ENCODE data around the gene IL36G.

IL36G gene

DNA sequence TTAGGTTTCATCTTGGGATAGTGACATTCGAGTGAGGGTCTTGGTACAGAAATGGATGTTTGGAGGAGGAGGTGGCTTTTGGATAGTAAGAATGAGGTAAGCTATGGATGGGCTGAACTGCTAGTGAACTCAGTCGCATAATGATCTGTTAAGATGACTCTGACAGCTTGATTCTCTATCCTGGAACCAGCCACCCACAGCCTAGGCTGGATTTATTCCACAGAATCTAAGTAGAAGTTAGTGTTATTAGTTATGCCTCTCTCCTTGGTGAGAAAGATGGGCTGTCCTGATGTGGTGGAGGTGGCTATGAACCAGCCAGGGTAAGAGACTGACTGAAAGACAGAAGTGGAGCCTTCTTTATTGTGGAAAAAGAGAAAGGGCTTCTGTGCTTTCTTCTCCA, 49.9 kb downstream of the IL36G start:
- no peak for TF ChIP-seq TAF1 (IDR thresholded peaks at IDR 0.05; ENCODE audit: borderline replicate concordance, insufficient read depth, low read length)
- TF ChIP-seq FOXP2 (optimal IDR thresholded peaks at IDR 0.05; ENCODE audit: borderline replicate concordance, extremely low read depth, extremely low read length, insufficient read depth) = no peak
- TF ChIP-seq, protein P1, sequence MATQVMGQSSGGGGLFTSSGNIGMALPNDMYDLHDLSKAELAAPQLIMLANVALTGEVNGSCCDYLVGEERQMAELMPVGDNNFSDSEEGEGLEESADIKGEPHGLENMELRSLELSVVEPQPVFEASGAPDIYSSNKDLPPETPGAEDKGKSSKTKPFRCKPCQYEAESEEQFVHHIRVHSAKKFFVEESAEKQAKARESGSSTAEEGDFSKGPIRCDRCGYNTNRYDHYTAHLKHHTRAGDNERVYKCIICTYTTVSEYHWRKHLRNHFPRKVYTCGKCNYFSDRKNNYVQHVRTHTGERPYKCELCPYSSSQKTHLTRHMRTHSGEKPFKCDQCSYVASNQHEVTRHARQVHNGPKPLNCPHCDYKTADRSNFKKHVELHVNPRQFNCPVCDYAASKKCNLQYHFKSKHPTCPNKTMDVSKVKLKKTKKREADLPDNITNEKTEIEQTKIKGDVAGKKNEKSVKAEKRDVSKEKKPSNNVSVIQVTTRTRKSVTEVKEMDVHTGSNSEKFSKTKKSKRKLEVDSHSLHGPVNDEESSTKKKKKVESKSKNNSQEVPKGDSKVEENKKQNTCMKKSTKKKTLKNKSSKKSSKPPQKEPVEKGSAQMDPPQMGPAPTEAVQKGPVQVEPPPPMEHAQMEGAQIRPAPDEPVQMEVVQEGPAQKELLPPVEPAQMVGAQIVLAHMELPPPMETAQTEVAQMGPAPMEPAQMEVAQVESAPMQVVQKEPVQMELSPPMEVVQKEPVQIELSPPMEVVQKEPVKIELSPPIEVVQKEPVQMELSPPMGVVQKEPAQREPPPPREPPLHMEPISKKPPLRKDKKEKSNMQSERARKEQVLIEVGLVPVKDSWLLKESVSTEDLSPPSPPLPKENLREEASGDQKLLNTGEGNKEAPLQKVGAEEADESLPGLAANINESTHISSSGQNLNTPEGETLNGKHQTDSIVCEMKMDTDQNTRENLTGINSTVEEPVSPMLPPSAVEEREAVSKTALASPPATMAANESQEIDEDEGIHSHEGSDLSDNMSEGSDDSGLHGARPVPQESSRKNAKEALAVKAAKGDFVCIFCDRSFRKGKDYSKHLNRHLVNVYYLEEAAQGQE (IDR thresholded peaks at IDR 0.05; ENCODE audit: insufficient read depth in 1 of 2, low read depth in 2 of 2, low read length in 2 of 2) = no peak
- TF ChIP-seq SIN3A (IDR thresholded peaks at IDR 0.05; ENCODE audit: borderline replicate concordance, insufficient read depth, low read length) = no peak
- TF ChIP-seq POLR2AphosphoS5 (IDR thresholded peaks at IDR 0.05; ENCODE audit: low read depth, low read length) = no peak

DNA sequence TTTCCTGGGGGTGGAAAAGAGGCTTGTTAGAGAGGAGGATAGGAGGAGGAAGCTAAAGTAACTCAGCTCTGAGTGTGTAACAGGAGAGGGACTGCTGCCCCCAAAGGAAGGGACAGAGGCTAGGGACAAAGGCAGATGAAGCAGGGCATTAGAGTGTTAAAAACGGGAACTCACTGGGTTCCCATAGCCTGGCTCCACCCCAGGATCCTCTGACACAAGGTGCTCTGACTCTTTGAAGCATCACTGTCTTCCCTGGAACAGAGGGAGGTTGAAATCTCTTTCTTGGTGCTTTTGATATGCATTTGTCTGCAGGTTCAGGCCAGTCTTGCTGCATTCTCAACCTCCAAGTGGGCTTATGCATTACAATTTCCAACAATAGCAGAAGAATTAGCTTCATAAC, 50.3 kb downstream of the IL36G start:
- no peak for TF ChIP-seq SIN3A (IDR thresholded peaks at IDR 0.05; ENCODE audit: borderline replicate concordance, insufficient read depth, low read length)
- TF ChIP-seq FOXP2 (optimal IDR thresholded peaks at IDR 0.05; ENCODE audit: borderline replicate concordance, extremely low read depth, extremely low read length, insufficient read depth) = no peak

DNA sequence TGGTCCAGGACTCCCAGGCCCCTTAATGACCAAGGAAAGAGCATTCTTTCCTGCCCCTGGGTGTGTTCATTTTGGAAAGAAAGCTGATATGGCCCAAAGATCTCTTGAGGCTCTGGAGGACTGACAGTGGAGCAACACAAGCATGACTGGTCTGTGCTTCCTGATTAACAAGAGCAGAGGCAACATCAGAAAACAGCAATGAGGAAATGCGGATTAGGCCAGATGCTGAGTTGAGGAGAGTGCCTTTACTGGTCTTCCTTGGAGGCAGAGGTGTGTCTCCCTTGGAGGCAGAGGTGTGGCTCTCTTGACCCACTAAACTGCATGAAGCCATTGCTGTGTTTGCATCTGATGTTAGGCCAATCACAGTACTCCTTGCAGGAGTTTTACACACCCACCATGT, 54.9 kb downstream of the IL36G start:
- TF ChIP-seq POLR2AphosphoS5 (IDR thresholded peaks at IDR 0.05; ENCODE audit: low read depth, low read length) = no peak
- TF ChIP-seq SIN3A (IDR thresholded peaks at IDR 0.05; ENCODE audit: borderline replicate concordance, insufficient read depth, low read length) = no peak
- TF ChIP-seq FOXP2 (optimal IDR thresholded peaks at IDR 0.05; ENCODE audit: borderline replicate concordance, extremely low read depth, extremely low read length, insufficient read depth) = no peak
- TF ChIP-seq, protein P1 (IDR thresholded peaks at IDR 0.05; ENCODE audit: insufficient read depth in 1 of 2, low read depth in 2 of 2, low read length in 2 of 2) = no peak
- TF ChIP-seq TAF1 (IDR thresholded peaks at IDR 0.05; ENCODE audit: borderline replicate concordance, insufficient read depth, low read length) = no peak

DNA sequence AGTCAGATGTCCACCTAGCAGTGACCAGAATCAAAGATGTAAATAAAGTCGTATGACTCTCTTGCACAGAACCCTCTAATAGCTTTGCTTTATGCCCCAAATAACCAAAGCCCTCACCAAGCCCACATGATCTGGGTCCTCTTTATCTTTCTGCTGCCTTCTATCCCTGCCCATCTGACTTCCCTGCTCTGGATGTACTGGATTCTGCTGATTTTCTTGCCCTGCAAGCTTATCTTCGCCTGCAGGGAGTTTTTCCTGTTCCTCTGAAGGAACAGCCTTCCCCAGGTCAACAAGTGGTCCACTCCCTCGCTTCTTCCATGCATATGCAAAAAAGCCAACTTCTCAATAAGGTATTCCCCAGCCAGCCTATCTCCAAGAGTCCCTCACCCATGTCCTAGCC, 56.2 kb downstream of the IL36G start:
- TF ChIP-seq SIN3A (IDR thresholded peaks at IDR 0.05; ENCODE audit: borderline replicate concordance, insufficient read depth, low read length) (no peak), FOXP2 (optimal IDR thresholded peaks at IDR 0.05; ENCODE audit: borderline replicate concordance, extremely low read depth, extremely low read length, insufficient read depth) (no peak), TAF1 (IDR thresholded peaks at IDR 0.05; ENCODE audit: borderline replicate concordance, insufficient read depth, low read length) (no peak), POLR2AphosphoS5 (IDR thresholded peaks at IDR 0.05; ENCODE audit: low read depth, low read length) (no peak)
- TF ChIP-seq, protein P1 (IDR thresholded peaks at IDR 0.05; ENCODE audit: insufficient read depth in 1 of 2, low read depth in 2 of 2, low read length in 2 of 2) = no peak

Data from PFSK-1 (cell line).